HG02571 (cell line): ENCODE measurements around the gene TCEA2.

Source experiments
- ATAC-seq: cut with Tn5 transposase; IDR thresholded peaks from one replicate; pipeline ENCODE4 v1.9.1; 2021; ENCODE audit warnings: mild to moderate bottlenecking, moderate library complexity; ENCODE audit not compliant: unreplicated experiment

TCEA2 gene

DNA sequence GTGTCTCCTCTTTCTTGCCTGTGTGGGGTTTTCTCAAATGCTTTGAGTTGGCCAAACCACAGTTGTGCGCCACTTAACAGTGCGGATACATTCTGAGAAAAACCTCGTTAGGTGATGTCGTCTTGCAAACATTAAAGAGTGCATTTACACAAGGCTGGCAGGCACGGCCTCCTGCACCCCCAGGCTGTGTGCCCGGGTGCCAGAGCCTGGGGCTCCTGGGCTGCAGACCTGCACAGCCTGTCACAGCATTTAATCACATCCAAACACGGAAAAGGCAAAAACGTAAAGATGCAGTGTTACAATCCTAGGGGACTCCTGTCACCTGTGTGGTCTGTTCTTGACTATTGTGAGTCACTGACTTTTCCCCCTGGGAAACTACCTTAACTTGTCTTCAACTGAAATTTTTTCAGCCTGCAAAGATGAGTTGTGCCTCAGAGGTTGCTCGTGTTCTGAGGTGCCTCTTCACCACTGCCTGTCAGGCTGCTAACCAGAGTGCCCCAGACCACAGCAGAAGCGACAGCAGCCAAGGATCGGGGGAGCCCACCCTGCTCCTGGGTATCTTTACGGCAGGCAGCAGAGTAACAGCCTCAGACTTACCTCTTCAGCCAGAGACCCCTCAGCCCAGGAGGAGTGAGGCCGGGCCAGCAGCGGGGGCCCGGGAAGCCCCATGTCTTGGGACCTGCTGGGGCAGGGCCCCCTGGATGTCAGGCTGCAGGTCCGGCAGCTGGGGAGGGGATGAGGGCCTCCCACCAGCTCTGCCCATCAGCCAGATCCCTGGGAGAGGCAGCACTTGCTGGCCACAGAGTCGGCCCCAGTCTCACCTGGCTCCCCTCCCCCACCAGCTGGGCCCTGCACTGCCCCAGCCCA lies 27.7 kb upstream of the TCEA2 start:
- no peak for ATAC-seq

DNA sequence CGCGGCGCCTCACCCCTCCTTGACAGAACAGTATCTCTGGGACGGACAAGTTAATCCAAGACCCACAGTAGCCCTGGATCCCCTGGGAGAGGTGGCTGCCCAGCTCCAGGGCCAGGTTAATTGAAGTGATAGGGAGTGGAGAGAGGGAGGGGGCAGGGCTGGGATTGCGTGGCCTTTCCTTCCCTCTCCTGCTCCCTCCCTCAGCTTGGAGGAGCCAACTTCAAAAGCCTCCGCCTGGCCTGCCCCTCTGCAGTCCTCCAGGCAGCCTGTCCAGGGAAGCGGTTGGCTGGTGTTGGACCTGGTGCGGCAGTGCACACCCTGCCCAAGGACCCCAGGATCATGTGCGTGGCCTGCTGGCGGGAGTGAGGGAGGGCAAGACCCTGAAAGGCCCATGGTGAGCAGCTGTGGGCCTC lies 27.1 kb upstream of the TCEA2 start, which contains the start of gene C20orf204:
TSS of gene C20orf204 (plus strand) at position 250 of the 413 bp plus-strand sequence. CDS start at position 392, 142 bp downstream.
- no peak for ATAC-seq

DNA sequence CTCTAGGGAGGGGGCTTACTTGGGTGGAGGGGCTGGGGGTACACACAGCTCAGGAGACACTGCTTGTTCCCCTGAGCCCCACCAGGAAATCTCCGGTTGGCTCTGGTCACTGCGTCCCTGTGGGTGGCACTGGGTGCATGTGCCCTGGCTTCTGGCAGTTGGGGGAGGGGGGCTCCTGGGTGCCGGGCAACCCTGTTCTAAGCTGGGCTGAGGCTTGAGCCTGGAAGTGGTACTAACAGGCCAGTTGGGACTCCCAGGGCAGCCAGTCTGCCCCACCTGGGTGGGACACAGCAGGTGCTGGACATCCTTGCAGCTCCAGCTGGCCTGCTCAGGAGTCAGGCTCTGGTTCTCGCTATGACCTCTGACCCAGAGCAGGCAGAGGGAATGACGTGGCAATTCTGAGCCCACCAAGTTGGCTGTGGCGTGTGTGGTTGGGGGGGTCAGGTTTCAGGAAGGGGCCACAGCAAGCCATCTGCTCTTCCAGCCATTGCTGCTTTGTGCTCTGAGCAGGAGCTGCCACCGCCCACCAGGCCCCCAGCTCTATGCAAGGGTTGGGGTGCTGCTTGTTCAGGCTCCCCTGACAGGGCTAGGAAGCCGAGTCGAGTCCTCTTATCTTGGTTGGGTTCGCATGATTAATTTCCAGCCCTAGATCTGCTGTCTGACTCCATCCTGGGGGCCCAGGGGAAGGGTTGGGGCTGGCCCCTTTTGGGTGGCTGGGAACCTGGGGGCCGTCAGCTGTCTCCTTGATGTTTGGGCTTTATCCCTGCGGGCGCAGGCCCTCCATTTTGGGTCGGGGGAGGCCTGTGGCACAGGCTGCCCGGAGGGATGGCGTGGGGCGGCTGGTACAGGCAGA lies 26.4 kb upstream of the TCEA2 start:
- no peak for ATAC-seq

DNA sequence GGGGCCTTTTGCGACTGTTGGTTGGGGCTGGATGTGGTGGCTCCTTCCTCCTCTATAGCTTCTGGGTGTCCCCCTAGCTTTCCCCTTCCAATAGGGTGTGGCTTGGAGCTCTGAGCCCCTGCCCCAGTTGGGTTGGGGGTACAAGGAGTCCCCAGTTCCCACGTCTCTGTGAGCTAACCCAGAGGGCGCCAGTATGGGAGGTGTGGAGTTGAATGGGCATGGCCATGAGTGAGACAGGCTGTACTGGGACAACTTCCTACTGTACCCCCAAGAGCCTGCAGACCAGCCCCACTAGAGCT lies 25.9 kb upstream of the TCEA2 start:
- ATAC-seq: no peak

DNA sequence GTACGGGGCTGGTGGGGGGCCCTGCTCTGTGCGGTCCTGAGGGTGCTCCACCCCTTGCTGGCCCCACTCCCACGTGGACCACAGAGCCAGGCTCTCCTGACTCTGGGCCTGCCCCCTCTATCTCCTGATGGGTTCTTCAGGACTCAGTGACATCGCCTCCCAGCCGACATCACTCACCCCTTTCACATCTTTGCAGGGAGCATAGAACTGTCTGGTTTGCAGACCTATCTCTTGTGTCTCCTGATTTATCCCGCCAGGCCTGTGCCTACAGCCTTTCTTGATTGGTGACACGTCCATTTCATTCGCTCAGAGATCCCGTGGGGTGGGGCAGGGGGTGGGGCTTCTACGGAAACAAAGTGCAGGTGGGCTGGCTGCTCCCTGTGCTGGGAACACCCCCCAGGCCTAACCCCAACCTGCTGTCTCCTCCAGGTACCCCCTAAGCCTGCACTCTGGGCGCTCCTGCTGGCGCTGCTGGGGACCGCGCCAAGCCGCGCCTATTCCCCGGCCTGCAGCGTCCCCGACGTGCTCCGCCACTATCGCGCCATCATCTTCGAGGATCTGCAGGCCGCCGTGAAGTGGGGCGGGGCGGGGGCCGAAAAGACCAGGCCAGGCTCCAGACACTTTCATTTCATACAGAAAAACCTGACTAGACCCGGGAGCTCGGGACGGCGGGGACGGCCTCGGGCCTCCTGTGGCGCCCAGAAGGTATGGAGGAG lies 25.3 kb upstream of the TCEA2 start:
- no peak for ATAC-seq

DNA sequence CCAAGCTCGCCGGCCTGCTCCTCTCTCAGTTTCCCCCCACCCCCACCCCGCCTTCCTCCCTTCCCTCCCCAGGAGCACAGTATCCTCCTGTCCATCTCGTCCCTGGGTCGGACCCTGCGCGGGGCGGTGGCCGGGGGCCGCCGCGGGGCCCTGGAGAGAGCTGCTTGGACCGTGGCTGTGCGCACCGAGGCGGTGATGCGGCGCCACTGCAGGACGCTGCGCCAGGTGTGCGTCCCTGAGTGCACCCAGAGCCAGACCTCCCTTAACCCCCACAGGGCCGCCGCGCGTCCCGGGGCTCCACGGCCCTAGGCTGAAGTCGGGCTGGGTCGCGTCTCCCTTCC lies 24.8 kb upstream of the TCEA2 start:
- ATAC-seq: peak; percentile 26

DNA sequence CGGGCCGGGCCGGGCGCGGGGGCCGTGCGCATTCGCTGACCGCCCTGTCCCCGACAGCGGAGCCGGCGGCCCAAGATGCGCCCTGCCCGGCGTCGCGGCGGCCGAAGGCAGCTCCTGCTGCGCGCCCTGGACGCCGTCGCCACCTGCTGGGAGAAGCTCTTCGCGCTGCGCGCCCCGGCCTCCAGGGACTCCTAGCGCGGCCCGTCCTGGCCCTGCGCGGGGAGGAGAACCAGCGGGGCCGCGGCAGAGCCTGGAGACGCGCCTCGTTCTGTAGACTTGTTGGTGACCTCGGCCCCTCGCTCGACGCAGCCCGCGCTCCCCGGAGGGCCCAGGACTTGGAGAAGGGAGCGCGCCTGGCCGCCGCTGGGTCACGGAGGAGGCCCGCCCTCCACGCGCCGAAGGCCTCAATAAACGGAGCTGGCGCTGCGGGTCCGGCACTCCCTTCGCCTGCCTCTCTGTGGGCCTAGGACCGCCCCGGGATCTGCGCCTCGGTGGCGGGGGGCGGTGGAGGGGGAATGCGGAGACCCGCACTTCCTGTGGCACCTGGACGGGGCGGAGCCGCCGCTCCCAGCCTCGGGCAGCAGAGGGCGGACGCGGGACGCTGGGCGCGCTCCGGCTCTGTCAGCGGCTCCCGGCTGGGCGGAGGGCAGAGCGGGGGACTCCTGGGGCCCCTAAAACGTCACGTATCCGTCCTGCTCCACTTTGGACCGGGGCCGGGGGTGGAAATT lies 24.3 kb upstream of the TCEA2 start:
- ATAC-seq: peak; percentile 58

DNA sequence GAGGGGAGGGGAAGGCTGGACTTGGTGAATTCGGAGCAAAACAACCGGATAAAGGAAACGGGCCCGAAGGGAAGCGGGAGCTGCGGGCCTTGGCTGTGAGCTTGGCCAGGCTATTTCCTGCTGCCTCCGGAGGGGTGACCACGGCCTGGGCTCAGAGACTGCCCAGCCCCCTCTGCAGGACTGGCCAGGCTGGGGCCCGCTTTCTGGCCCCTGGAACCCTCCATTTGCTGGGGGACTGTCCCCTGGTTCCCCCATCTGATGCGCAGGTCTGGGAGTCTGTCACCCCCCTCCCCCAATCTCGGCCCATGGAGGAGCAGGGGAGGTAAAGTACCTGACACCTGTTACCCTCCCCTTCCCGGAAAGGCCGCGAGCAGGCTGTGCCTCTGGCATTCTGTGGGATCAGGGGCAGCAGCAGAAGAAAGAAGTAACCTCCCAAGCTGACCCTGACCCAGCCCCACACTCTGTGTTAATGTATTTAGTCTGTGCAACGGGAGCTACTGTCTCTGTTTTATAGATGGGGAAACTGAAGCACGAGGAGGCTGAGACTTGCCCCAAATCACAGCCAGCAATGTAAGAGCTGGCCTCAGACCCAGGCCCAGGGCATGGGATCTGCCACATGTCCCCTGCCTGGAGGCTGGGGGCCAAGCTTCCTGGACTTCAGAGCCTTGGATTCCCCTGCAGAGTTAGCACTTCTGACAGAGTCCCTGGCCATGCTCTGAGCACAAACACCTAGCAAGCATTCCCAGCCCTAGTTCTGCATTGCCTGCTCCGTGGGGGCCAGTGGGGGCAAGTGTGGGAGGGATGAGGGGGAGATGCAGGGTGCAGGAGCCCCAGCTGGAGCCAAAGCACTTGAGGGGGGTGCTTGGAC lies 23.5 kb upstream of the TCEA2 start:
- ATAC-seq: no peak

DNA sequence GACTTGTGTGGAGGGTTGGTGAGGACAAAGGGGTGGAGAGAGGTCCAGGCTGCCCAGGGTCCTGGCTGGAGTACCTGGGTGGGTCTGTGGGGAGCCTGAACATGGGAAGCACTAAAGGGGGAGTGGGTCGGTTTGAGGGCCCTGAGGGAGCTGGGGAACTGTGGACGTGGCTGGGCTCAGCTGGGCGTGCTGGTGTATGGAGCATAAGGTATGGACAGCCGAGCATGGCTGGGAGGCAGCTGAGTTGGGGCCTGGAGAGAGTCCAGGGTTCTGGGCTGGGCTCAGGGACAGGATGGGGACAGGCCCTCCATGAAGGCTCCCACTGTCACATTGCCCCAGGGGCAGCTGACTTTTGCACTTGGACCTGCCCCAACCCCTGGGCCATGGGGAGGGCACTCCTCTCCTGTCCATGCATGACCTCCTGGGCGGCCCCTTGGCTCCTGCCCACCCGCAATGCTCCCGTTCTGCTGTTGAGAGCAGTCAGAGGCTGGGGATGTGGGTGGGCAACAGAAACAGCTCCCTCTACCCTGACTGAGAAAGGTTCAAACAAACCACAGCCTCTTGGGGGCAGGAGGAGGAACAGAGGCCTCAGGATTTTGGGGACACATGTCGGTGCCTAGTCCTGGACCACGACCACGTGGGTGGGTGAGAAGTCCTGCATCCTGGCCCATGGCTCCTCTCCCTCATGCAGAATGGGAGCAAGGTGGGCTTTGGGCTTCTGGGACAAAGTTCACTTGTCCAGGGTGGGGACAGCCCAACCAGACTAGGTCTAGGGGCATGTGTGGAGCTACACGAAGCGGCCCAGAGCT lies 22.6 kb upstream of the TCEA2 start:
- no peak for ATAC-seq

DNA sequence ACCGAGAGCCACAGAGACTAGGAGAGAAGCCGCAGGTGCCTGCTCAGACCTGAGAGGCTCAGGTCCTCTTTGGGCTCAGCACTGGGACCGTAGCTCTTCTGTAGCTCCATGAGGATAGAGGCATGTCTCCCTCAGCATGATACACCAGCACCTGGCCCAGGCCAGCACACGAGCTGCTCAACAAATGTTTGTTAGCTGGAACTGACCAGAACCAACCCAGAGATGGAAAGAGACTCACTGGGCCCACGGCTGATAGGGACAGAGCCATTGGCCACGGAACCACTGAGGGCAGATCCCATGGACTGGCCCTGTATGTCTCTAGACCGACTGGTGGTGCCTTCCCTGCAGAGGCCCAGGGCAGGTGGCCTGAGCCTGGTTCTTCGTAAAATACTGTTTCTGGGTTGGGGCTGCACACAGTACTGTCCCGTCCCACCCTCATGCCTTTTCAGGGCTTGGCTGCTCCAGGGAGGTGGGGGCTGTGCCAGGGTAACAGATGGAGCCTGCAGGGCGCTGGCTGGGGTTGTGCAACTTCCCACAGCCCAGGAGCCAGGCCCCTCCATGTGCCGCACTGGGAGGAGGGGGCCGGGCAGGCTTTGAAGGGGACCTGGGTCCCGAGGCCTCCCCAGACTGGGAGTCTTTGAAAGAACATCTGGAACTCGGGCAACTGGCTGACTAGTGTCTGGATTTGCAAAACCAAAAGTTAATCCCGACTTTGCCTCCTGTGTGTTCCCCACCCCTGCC lies 21.8 kb upstream of the TCEA2 start:
- no peak for ATAC-seq

DNA sequence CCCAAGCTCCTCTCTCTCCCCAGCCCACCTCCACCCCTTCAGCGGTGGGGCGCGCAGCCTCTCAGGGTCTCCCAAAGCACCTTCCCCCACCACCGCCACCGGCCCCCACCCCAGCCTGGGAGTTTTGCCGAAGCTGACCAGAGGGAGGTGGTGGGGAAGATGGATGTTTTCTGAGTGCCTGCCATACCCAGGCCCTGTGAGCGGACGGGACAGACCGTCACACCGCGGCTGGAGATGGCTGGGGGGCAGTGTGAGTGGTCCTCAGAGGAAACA lies 21.3 kb upstream of the TCEA2 start:
- no peak for ATAC-seq

DNA sequence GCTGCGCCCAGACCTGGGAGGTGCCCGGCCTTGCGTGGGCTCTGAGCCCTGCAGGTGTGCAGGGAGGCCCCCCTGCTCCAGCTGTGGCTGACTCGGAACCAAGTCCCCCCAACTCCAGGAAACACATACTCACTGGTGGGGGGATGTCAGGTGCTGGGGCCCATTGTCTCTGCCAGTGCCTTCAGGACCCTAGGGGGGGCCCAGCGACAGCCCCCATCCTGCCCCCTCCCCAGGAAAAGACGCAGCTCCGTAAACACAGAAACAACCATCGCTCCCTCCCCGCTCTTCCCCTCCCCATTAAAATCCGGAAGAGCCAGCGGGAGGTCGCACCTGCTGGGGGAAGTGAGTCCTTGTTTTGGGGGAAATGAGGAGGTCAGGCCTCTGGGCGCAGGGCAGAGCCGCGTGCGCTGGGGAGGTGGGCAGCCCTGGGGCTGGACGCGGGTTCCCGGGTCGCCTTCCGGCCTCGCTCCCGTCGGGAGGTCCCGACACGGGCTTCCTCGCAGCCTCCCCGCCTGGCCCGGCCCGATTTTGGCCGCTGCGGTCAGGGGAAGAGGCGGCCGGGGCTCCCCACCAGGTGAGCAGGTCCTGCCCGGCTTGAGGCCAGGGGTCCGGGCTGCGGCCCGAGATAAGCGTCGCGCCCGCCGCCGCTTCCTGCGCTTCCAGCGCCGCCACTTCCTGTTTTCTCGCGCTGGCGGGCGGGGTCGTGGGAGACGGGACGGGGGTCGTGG lies 20.8 kb upstream of the TCEA2 start:
- ATAC-seq: no peak

DNA sequence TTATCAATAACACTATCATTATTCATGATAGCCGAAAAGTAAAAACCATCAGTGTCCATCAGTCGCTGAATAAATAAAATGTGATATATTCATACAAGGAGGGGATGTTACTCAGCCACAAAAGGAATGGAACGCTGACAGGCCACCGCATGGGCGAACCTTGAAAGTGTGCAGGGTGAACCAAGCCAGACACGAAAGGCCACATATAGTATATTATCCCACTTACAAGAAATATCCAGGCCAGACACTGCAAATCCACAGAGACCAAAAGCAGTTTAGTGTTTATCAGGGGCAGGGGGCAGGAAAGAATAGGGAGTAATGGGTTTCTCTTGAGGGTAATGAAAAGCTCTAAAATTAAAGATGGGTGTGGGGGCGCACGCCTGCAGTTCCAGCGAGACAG lies 19.2 kb upstream of the TCEA2 start:
- no peak for ATAC-seq

DNA sequence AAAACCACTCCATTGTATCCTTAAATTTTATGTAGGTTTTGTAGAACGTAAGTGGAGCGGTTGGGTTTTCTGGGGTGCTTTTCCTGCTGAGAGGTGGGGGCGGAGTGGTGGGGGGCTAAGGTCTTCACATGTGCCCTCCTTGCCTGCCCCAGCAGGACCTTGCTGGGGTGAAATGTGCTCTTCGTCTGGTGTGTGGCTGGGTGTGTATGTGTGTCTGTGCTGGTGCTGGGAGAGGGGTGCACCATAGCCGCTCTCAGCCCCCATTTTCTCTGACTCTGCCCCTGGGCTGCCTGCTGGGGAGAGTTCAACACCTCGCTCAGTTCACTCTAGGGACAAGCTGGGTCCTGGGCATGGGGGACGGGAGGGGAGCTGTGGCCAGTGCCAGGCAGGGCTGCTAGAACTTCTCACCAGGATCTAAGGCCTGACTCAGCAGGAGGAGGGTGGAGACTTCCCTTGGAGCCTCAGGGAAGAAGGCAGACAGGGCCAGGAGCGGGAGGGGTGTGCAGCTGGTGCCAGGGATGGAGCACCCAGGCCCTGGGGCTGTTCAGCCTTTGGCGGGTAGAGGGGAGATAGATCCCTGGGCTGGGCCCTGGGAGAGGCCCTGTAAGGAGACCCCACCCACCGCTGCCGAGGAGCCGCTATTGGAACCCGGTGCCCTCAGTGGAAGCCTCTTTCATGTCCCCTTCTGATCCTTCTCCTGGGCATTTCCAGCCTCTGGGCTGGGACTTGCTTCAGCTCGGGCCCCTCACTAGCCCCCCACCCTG lies 18.3 kb upstream of the TCEA2 start:
- no peak for ATAC-seq

DNA sequence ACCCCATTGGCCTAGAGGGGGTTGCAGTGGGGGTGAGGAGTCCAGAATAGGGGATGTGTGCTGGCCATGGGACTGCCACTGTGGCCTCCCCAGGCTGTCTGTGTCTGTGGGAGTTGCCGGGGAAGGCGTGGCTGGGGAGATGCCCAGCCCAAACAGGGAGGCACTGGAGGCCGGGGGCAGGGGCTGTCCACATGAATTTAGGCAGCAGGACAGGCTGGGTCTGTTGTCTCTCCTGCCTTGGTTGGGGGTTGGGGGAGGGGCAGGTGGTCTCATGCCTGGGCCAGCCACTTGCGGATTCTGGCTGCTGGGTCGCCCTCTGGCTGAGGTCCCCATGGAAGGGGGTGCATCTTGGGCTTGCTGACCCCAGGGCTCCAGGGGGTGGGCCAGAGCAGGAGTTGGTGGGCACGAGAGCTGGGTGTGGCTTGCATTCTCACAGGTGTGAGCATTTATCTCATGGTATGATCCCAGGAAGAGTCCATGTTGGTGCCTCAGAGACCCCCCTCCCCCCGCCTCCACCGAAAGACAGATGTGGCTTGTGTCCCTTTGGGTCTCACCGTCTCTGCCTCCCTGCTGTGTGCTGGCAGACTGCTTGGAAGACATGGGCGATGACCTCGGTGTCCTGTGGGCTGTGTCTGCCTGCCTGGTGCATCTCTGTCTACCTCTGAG lies 17.5 kb upstream of the TCEA2 start:
- no peak for ATAC-seq

DNA sequence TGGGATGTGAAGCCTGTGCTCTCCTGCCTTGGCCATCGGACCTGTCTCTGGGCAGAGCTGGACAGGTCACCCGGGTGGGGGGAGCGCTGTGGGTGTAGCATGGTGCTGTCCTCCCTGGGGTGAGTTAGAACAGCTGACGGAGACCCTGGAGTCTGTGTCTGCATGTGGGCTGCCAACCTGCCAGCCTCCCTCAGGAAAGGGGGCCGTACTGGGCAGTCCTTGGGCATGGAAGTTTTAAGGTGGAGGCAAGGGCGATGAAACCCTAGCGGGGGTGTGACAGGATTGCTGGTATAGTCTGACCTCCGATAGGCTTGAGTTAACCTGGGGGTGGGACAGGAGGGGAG lies 16.0 kb upstream of the TCEA2 start:
- ATAC-seq: no peak

DNA sequence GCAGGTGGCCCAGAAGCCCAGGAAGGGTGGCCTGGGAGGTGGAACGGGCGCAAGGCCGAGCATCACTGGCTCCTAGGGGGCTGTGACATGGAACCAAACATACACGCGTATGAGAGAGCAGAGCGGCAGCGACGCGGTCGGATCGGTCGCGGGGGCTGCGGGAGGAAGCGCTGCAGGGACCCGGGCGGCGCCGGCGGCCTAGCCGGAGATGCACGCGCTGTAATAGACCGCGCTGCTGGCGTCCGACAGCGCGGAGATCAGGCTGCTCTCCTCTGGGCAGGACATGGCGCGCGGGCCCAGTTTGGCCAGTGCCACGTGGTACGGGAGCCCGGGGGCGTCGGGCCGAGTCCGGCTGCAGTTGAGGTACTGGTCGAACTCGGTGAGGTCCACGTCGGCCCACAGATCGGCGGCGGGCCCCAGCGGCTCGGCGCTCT lies 15.0 kb upstream of the TCEA2 start:
- no peak for ATAC-seq
